Measurements from ENCODE around the gene G6PC3.

- TF ChIP-seq GATA3 (IDR thresholded peaks at IDR 0.05; ENCODE audit: low read depth, low read length) (no peak), GATA2 (IDR thresholded peaks at IDR 0.05; ENCODE audit: low read depth, low read length) (no peak)
Measured at GRCh38 chr17:44053125-44053872, 17.2 kb upstream of the G6PC3 start.

Measured in SH-SY5Y (cell line).